ENCODE measurements around the gene ENOPH1. TPM values are rescaled to one million over a fixed set of nuclear protein-coding genes. Genes with fewer than 3 reads are reported as not detected.

ENOPH1 gene
- total and polyA plus RNA-seq, 2 of the 4 experiments (the other 2 are of a cell fraction) = 18.0 to 36.0 TPM

DNA sequence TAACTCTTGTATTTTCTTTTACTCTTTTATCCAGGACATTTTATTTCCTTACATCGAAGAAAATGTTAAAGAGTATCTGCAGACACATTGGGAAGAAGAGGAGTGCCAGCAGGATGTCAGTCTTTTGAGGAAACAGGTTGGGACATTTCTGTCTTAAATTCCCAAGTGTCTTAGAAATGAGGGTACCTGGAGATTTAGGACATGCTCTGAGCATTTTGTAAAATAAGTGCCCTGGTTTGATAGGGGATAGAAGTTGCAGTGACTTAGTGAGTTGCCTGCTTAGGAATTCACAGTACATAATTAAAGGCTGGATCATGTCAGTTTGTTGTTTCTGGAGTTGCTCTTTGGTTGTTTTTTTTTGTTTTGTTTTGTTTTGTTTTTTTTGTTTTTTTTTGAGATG is 17.5 kb downstream of the ENOPH1 start:
- DNase-seq = no peak
- Histone ChIP-seq H3K18ac (ENCODE audit: low read depth, low read length) (no peak overlapping the region), H3K27ac (ENCODE audit: insufficient read depth, low read length) (no peak overlapping the region), H3K14ac (replicated peaks; ENCODE audit: low read depth, low read length) (no peak overlapping the region), H3K4me3 (ENCODE audit: insufficient read depth, low read depth, low read length) (no peak overlapping the region), H3K9ac (ENCODE audit: low read depth, low read length) (no peak overlapping the region), H4K8ac (ENCODE audit: low read depth in 2 of 2, low read length in 2 of 2) (no peak overlapping the region), H2BK120ac (ENCODE audit: low read depth, low read length) (no peak overlapping the region), H4K5ac (ENCODE audit: low read depth, low read length) (no peak overlapping the region), H3K27me3 (ENCODE audit: control insufficient read depth, insufficient read depth, low read length) (no peaks in the 10 kb centered on the region), H3K79me1 (ENCODE audit: low read depth in 1 of 2, low read length in 2 of 2) (peaks cover 33 to 34% of the 10 kb centered on the region in 2 experiments), H3K4ac (ENCODE audit: low read depth, low read length) (no peak overlapping the region), H2AK9ac (replicated peaks; ENCODE audit: low read depth, low read length, poor library complexity) (no peak overlapping the region), H3K4me2 (ENCODE audit: low read depth, low read length) (no peak overlapping the region), H3K9me1 (ENCODE audit: insufficient read depth, low read length) (no peaks in the 10 kb centered on the region), H2BK15ac (ENCODE audit: low read depth, low read length) (no peak overlapping the region), H2AK5ac (ENCODE audit: low read depth, low read length) (no peak overlapping the region), H3K56ac (ENCODE audit: extremely low read depth, insufficient read depth, low read length) (no peak overlapping the region), H2AFZ (replicated peaks; ENCODE audit: low read length, poor library complexity) (no peak overlapping the region), H2BK5ac (ENCODE audit: low read depth, low read length, poor library complexity, severe bottlenecking) (no peak overlapping the region), H3K9me3 (ENCODE audit: control insufficient read depth, insufficient read depth, low read length) (no peaks in the 10 kb centered on the region), H4K91ac (ENCODE audit: insufficient read depth, low read depth, low read length) (no peak overlapping the region), H2BK20ac (ENCODE audit: low read depth, low read length) (no peak overlapping the region), H4K20me1 (ENCODE audit: insufficient read depth, low read length) (peaks cover 4% of the 10 kb centered on the region), H3K36me3 (ENCODE audit: control insufficient read depth, insufficient read depth, low read length) (peaks cover 19% of the 10 kb centered on the region), H3K23ac (ENCODE audit: low read depth, low read length) (no peak overlapping the region), H3K4me1 (ENCODE audit: control insufficient read depth, insufficient read depth, low read length) (no peaks in the 10 kb centered on the region)
- in situ Hi-C loops (cut with MboI; ENCODE audit: low sequenced_read_pairs) = loop anchor here (10.0 to 25.0 kb wide), 2 partner anchors 589 to 817 kb away; partner anchors contain the start of gene COPS4
- dilution Hi-C loops (cut with HindIII; ENCODE audit: low sequenced_read_pairs, unreplicated experiment) = no loop called here
- ATAC-seq (ENCODE audit: low read depth) = no peak
- ChIA-PET CTCF (no interaction called here), POLR2A (ENCODE audit: unreplicated experiment) (no interaction called here)
- WGBS, 2 experiments (ENCODE audit: extremely low coverage in 2 of 2, insufficient read length in 1 of 2) = no CpG with 5 or more reads among the region's 1 CpG
- BruUV-seq (replicated peaks) = no TSS peak
- intact Hi-C loops (cut with micrococcal nuclease) = no loop called here
- TF ChIP-seq MAZ (IDR thresholded peaks at IDR 0.05; ENCODE audit: borderline replicate concordance, low read depth, low read length) = no peak
- no peak for TF ChIP-seq RCOR1 (IDR thresholded peaks at IDR 0.05; ENCODE audit: insufficient replicate concordance, low read length)
- TF ChIP-seq CEBPB (IDR thresholded peaks at IDR 0.05; ENCODE audit: low read depth, low read length) = no peak
- no peak for TF ChIP-seq BHLHE40 (IDR thresholded peaks at IDR 0.05; ENCODE audit: low read depth, low read length)
- TF ChIP-seq, protein P1, sequence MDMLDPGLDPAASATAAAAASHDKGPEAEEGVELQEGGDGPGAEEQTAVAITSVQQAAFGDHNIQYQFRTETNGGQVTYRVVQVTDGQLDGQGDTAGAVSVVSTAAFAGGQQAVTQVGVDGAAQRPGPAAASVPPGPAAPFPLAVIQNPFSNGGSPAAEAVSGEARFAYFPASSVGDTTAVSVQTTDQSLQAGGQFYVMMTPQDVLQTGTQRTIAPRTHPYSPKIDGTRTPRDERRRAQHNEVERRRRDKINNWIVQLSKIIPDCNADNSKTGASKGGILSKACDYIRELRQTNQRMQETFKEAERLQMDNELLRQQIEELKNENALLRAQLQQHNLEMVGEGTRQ (IDR thresholded peaks at IDR 0.05; ENCODE audit: low read depth, low read length) = no peak
- no peak for TF ChIP-seq MAFK (IDR thresholded peaks at IDR 0.05; ENCODE audit: low read depth, low read length)
- no peak for TF ChIP-seq FOS (IDR thresholded peaks at IDR 0.05; ENCODE audit: low read depth, low read length)
